ENCODE measurements around the gene GAS2L1. TPM values are rescaled to one million over a fixed set of nuclear protein-coding genes. Genes with fewer than 3 reads are reported as not detected.

The GAS2L1 gene
- total and polyA plus RNA-seq, 2 of the 4 experiments (the other 2 are of a cell fraction), result 1.4 to 15.6 TPM

DNA sequence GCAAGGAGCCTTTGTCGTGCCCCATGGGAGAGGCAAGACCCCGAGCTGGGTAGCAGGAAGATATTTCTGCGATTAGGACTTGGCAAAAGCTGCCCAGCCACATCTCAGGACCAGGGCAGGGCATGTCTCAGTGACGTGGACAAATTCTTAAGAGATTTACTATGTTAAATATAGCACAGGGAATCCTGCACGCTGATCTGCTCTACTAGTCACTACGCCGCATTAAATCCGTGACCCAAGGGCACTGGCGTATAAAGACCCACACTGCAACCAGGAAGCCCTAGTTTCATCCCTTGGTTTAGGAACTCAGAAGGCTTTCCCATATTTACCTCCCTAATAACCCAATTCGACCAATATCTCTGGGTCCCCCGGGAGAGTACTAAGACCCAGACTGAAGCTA, 46.8 kb downstream of the GAS2L1 start:
- no peak overlapping the region for H4K8ac ChIP-seq (ENCODE audit: low read depth in 2 of 2, low read length in 2 of 2)
- TF ChIP-seq RFX5 (IDR thresholded peaks at IDR 0.05; ENCODE audit: low read depth, low read length), result no peak
- no peak for TF ChIP-seq MXI1 (IDR thresholded peaks at IDR 0.05; ENCODE audit: borderline replicate concordance, low read depth, low read length)
- TF ChIP-seq BHLHE40 (IDR thresholded peaks at IDR 0.05; ENCODE audit: low read depth, low read length), result no peak
- TF ChIP-seq NFE2L2 (IDR thresholded peaks at IDR 0.05; ENCODE audit: low read depth, low read length), result no peak
- TF ChIP-seq SMC3 (IDR thresholded peaks at IDR 0.05; ENCODE audit: low read depth, low read length), result no peak
- TF ChIP-seq, protein P1, sequence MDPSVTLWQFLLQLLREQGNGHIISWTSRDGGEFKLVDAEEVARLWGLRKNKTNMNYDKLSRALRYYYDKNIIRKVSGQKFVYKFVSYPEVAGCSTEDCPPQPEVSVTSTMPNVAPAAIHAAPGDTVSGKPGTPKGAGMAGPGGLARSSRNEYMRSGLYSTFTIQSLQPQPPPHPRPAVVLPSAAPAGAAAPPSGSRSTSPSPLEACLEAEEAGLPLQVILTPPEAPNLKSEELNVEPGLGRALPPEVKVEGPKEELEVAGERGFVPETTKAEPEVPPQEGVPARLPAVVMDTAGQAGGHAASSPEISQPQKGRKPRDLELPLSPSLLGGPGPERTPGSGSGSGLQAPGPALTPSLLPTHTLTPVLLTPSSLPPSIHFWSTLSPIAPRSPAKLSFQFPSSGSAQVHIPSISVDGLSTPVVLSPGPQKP (IDR thresholded peaks at IDR 0.05; ENCODE audit: borderline replicate concordance, low read depth, low read length), result no peak
- TF ChIP-seq MAFK (IDR thresholded peaks at IDR 0.05; ENCODE audit: low read depth, low read length), result no peak
- H3K4me1 ChIP-seq (ENCODE audit: control insufficient read depth, insufficient read depth, low read length), result no peaks in the 10 kb centered on the region
- H3K56ac ChIP-seq (ENCODE audit: extremely low read depth, insufficient read depth, low read length), result no peak overlapping the region
- in situ Hi-C loops (cut with MboI; ENCODE audit: low sequenced_read_pairs), result no loop called here
- H4K20me1 ChIP-seq (ENCODE audit: insufficient read depth, low read length), result no peaks in the 10 kb centered on the region
- ChIA-PET CTCF (no interaction called here), POLR2A (ENCODE audit: unreplicated experiment) (no interaction called here)
- no peak overlapping the region for H3K9ac ChIP-seq (ENCODE audit: low read depth, low read length)
- H3K27me3 ChIP-seq (ENCODE audit: control insufficient read depth, insufficient read depth, low read length), result no peaks in the 10 kb centered on the region
- no peak overlapping the region for H3K14ac ChIP-seq (replicated peaks; ENCODE audit: low read depth, low read length)
- H3K23ac ChIP-seq (ENCODE audit: low read depth, low read length), result no peak overlapping the region
- H3K9me3 ChIP-seq (ENCODE audit: control insufficient read depth, insufficient read depth, low read length), result no peaks in the 10 kb centered on the region
- intact Hi-C loops (cut with micrococcal nuclease), result no loop called here
- H3K4ac ChIP-seq (ENCODE audit: low read depth, low read length), result no peak overlapping the region
- no peak overlapping the region for H4K91ac ChIP-seq (ENCODE audit: insufficient read depth, low read depth, low read length)
- WGBS, 2 experiments (ENCODE audit: extremely low coverage in 2 of 2, insufficient read length in 1 of 2), result 92% methylated on average over 7 of the region's 11 CpGs; no CpG with 5 or more reads in 1 of the 2 experiments
- no peak overlapping the region for H2AFZ ChIP-seq (replicated peaks; ENCODE audit: low read length, poor library complexity)
- DNase-seq (no peak), ATAC-seq (ENCODE audit: low read depth) (no peak)
- no peak overlapping the region for H4K5ac ChIP-seq (ENCODE audit: low read depth, low read length)
- no peak overlapping the region for H2BK20ac ChIP-seq (ENCODE audit: low read depth, low read length)
- no peak overlapping the region for H3K4me3 ChIP-seq (ENCODE audit: insufficient read depth, low read depth, low read length)
- H2BK15ac ChIP-seq (ENCODE audit: low read depth, low read length), result no peak overlapping the region
- H2BK5ac ChIP-seq (ENCODE audit: low read depth, low read length, poor library complexity, severe bottlenecking), result no peak overlapping the region
- no peaks in the 10 kb centered on the region for H3K79me1 ChIP-seq (ENCODE audit: low read depth in 1 of 2, low read length in 2 of 2)
- no peak overlapping the region for H3K18ac ChIP-seq (ENCODE audit: low read depth, low read length)
- H3K9me1 ChIP-seq (ENCODE audit: insufficient read depth, low read length), result peaks cover 3% of the 10 kb centered on the region; the same call in 1 of the 2 replicates
- dilution Hi-C loops (cut with HindIII; ENCODE audit: low sequenced_read_pairs, unreplicated experiment), result no loop called here
- no peak overlapping the region for H3K27ac ChIP-seq (ENCODE audit: insufficient read depth, low read length)
- no peak overlapping the region for H2AK9ac ChIP-seq (replicated peaks; ENCODE audit: low read depth, low read length, poor library complexity)
- H3K4me2 ChIP-seq (ENCODE audit: low read depth, low read length), result no peak overlapping the region
- no peak overlapping the region for H2AK5ac ChIP-seq (ENCODE audit: low read depth, low read length)
- peaks cover 72% of the 10 kb centered on the region for H3K36me3 ChIP-seq (ENCODE audit: control insufficient read depth, insufficient read depth, low read length)
- H2BK120ac ChIP-seq (ENCODE audit: low read depth, low read length), result no peak overlapping the region
- BruUV-seq (replicated peaks), result no TSS peak

All from IMR-90 (cell line).